ENCODE measurements around the gene NAP1L4.

DNA sequence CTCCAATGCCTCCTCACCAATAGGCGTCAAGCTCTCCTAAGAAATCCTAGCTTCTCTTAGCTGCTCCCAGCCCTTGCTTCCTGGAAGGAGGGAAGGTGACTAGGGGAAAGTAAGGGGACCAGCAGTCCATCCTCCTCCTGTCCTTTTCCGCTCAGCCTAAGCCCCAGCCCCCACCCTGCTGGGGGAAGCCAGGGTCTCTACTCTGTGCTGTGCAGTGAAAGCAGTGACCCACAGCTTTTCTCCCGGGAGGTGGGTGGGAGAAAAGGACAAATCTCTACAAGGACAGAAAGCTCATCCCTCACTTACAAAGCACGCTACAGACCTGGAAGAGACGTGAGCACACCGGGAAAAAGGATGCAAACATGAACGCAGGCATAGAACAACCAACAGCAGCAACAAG, 32.0 kb downstream of the NAP1L4 start:
- TF ChIP-seq CREM (CRISPR knock-in tag; IDR thresholded peaks at IDR 0.05) (no peak), TP53 (CRISPR knock-in tag; IDR thresholded peaks at IDR 0.05) (no peak), JUN (CRISPR knock-in tag; IDR thresholded peaks at IDR 0.05) (no peak), NFATC4 (CRISPR knock-in tag; IDR thresholded peaks at IDR 0.05) (no peak), ZNF219 (CRISPR knock-in tag; IDR thresholded peaks at IDR 0.05; ENCODE audit: borderline replicate concordance) (no peak)
- TF ChIP-seq, protein P1, sequence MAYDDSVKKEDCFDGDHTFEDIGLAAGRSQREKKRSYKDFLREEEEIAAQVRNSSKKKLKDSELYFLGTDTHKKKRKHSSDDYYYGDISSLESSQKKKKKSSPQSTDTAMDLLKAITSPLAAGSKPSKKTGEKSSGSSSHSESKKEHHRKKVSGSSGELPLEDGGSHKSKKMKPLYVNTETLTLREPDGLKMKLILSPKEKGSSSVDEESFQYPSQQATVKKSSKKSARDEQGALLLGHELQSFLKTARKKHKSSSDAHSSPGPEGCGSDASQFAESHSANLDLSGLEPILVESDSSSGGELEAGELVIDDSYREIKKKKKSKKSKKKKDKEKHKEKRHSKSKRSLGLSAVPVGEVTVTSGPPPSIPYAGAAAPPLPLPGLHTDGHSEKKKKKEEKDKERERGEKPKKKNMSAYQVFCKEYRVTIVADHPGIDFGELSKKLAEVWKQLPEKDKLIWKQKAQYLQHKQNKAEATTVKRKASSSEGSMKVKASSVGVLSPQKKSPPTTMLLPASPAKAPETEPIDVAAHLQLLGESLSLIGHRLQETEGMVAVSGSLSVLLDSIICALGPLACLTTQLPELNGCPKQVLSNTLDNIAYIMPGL (CRISPR knock-in tag; IDR thresholded peaks at IDR 0.05): no peak
- TF ChIP-seq, protein P2, sequence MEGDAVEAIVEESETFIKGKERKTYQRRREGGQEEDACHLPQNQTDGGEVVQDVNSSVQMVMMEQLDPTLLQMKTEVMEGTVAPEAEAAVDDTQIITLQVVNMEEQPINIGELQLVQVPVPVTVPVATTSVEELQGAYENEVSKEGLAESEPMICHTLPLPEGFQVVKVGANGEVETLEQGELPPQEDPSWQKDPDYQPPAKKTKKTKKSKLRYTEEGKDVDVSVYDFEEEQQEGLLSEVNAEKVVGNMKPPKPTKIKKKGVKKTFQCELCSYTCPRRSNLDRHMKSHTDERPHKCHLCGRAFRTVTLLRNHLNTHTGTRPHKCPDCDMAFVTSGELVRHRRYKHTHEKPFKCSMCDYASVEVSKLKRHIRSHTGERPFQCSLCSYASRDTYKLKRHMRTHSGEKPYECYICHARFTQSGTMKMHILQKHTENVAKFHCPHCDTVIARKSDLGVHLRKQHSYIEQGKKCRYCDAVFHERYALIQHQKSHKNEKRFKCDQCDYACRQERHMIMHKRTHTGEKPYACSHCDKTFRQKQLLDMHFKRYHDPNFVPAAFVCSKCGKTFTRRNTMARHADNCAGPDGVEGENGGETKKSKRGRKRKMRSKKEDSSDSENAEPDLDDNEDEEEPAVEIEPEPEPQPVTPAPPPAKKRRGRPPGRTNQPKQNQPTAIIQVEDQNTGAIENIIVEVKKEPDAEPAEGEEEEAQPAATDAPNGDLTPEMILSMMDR (IDR thresholded peaks at IDR 0.05): no peak
- TF ChIP-seq, protein P3, sequence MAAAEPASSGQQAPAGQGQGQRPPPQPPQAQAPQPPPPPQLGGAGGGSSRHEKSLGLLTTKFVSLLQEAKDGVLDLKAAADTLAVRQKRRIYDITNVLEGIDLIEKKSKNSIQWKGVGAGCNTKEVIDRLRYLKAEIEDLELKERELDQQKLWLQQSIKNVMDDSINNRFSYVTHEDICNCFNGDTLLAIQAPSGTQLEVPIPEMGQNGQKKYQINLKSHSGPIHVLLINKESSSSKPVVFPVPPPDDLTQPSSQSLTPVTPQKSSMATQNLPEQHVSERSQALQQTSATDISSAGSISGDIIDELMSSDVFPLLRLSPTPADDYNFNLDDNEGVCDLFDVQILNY (CRISPR knock-in tag; IDR thresholded peaks at IDR 0.05): no peak
- TF ChIP-seq, protein P4, sequence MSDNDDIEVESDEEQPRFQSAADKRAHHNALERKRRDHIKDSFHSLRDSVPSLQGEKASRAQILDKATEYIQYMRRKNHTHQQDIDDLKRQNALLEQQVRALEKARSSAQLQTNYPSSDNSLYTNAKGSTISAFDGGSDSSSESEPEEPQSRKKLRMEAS (CRISPR knock-in tag; IDR thresholded peaks at IDR 0.05): no peak
- TF ChIP-seq, protein P5, sequence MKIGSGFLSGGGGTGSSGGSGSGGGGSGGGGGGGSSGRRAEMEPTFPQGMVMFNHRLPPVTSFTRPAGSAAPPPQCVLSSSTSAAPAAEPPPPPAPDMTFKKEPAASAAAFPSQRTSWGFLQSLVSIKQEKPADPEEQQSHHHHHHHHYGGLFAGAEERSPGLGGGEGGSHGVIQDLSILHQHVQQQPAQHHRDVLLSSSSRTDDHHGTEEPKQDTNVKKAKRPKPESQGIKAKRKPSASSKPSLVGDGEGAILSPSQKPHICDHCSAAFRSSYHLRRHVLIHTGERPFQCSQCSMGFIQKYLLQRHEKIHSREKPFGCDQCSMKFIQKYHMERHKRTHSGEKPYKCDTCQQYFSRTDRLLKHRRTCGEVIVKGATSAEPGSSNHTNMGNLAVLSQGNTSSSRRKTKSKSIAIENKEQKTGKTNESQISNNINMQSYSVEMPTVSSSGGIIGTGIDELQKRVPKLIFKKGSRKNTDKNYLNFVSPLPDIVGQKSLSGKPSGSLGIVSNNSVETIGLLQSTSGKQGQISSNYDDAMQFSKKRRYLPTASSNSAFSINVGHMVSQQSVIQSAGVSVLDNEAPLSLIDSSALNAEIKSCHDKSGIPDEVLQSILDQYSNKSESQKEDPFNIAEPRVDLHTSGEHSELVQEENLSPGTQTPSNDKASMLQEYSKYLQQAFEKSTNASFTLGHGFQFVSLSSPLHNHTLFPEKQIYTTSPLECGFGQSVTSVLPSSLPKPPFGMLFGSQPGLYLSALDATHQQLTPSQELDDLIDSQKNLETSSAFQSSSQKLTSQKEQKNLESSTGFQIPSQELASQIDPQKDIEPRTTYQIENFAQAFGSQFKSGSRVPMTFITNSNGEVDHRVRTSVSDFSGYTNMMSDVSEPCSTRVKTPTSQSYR (CRISPR knock-in tag; IDR thresholded peaks at IDR 0.05): no peak
- TF ChIP-seq, protein P6, sequence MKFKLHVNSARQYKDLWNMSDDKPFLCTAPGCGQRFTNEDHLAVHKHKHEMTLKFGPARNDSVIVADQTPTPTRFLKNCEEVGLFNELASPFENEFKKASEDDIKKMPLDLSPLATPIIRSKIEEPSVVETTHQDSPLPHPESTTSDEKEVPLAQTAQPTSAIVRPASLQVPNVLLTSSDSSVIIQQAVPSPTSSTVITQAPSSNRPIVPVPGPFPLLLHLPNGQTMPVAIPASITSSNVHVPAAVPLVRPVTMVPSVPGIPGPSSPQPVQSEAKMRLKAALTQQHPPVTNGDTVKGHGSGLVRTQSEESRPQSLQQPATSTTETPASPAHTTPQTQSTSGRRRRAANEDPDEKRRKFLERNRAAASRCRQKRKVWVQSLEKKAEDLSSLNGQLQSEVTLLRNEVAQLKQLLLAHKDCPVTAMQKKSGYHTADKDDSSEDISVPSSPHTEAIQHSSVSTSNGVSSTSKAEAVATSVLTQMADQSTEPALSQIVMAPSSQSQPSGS (CRISPR knock-in tag; IDR thresholded peaks at IDR 0.05; ENCODE audit: borderline replicate concordance, low read depth): no peak
- TF ChIP-seq, protein P7, sequence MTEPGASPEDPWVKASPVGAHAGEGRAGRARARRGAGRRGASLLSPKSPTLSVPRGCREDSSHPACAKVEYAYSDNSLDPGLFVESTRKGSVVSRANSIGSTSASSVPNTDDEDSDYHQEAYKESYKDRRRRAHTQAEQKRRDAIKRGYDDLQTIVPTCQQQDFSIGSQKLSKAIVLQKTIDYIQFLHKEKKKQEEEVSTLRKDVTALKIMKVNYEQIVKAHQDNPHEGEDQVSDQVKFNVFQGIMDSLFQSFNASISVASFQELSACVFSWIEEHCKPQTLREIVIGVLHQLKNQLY (CRISPR knock-in tag; IDR thresholded peaks at IDR 0.05): no peak

All from WTC11 (cell line).